ENCODE measurements around the gene PCBP3.

- TF ChIP-seq POLR2A (IDR thresholded peaks at IDR 0.05; ENCODE audit: low read depth, low read length): no peak
- TF ChIP-seq MAX (IDR thresholded peaks at IDR 0.05; ENCODE audit: insufficient read depth, insufficient read length): no peak
- TF ChIP-seq, protein P1, sequence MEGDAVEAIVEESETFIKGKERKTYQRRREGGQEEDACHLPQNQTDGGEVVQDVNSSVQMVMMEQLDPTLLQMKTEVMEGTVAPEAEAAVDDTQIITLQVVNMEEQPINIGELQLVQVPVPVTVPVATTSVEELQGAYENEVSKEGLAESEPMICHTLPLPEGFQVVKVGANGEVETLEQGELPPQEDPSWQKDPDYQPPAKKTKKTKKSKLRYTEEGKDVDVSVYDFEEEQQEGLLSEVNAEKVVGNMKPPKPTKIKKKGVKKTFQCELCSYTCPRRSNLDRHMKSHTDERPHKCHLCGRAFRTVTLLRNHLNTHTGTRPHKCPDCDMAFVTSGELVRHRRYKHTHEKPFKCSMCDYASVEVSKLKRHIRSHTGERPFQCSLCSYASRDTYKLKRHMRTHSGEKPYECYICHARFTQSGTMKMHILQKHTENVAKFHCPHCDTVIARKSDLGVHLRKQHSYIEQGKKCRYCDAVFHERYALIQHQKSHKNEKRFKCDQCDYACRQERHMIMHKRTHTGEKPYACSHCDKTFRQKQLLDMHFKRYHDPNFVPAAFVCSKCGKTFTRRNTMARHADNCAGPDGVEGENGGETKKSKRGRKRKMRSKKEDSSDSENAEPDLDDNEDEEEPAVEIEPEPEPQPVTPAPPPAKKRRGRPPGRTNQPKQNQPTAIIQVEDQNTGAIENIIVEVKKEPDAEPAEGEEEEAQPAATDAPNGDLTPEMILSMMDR (IDR thresholded peaks at IDR 0.05; ENCODE audit: extremely low read depth in 1 of 2, insufficient read depth in 1 of 2, low read depth in 1 of 2, low read length in 2 of 2): no peak
- no peak for TF ChIP-seq JUN (IDR thresholded peaks at IDR 0.05; ENCODE audit: borderline replicate concordance, insufficient read depth, insufficient read length, low read depth)
- no peak for TF ChIP-seq POLR2AphosphoS5 (IDR thresholded peaks at IDR 0.05; ENCODE audit: insufficient read depth, low read depth, low read length)
- TF ChIP-seq EZH2 (IDR thresholded peaks at IDR 0.05; ENCODE audit: borderline replicate concordance, low read depth, low read length, severe bottlenecking): no peak
- TF ChIP-seq FOS (IDR thresholded peaks at IDR 0.05; ENCODE audit: borderline replicate concordance, insufficient read depth, low read length): no peak
- no peak for TF ChIP-seq MYC (IDR thresholded peaks at IDR 0.05; ENCODE audit: low read depth, low read length)
Observed at GRCh38 chr21:45821315-45821962, 177.9 kb downstream of the PCBP3 start.

All from endothelial cell of umbilical vein (primary cell).